Measurements from ENCODE around the gene VAV1. TPM values are rescaled to one million over a fixed set of nuclear protein-coding genes. Genes with fewer than 3 reads are reported as not detected.
A peak's percentile ranks its signal among the peaks of the same experiment; 100 is the strongest.

VAV1 gene
- total and polyA plus RNA-seq, 8 donors, result 1.7 to 130 (median 3.9) TPM

- no peak for DNase-seq
- no peak for TF ChIP-seq CTCF (IDR thresholded peaks at IDR 0.05)
- TF ChIP-seq EP300 (IDR thresholded peaks at IDR 0.05), result no peak
- no peak for TF ChIP-seq POLR2A (IDR thresholded peaks at IDR 0.05)
- TF ChIP-seq POLR2AphosphoS5 (IDR thresholded peaks at IDR 0.05), result no peak
Measured at GRCh38 chr19:6886277-6886897, 113.9 kb downstream of the VAV1 start.

DNA sequence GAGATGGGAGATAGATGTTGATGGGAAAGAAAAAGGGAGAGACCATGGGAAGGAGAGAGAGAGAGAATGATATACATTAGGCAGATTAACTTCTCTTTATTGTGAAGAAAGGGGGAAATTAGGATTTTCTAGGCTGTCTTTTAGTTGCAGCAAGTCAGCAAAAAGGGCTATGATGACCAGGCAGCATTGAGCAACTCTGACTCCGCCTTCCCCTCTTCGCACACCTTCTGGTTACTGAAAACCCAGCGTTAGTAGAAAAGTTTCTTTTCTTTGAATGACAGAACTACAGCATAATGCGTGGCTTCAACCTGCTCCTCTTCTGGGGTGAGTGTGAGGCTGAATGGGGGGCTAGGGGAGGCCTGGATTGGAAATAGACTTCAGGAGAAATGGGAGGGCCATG is 114.8 kb downstream of the VAV1 start, which contains the start of gene ADGRE1:
TSS of gene ADGRE1 (plus strand) at position 264 of the 400 bp plus-strand sequence. CDS start at position 294, 30 bp downstream.
- intact Hi-C loops (cut with DNase I; ENCODE audit: low total_unique reads), result no loop called here

More at GRCh38 chr19:6886277-6886897, 113.9 kb downstream of the VAV1 start:
- Histone ChIP-seq H3K27ac (no peak overlapping the region), H3K27me3 (peaks cover 0 to 11% (median 3%) of the 10 kb centered on the region in 3 donors), H3K4me1 (no peaks in the 10 kb centered on the region), H3K4me3 (no peak overlapping the region), H3K9me3 (peaks cover 0 to 17% (median 12%) of the 10 kb centered on the region in 4 donors), H3K36me3 (no peaks in the 10 kb centered on the region)
- 66 to 82% (median 72%) methylated on average over 7 of the region's 7 CpGs for WGBS, 5 donors
- intact Hi-C loops (cut with DNase I; ENCODE audit: low total_unique reads), result no loop called here

DNA sequence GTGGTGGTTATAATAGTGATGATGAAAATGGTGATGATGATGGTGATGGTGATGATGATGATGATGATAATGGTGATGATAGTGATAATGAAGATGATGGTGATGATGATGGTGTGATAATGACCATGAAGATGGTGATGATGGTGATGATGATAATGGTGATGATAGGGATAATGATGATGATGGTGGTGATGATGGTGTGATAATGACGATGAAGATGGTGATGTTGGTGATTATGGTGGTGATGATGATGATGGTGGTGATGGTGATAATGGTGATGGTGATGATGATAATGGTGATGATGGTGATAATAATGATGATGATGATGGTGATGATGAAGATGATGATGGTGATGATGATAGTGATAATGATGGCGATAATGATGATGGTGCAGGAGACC is 116.5 kb downstream of the VAV1 start:
- Histone ChIP-seq H3K4me1 (no peaks in the 10 kb centered on the region), H3K9me3 (peaks cover 0 to 18% (median 12%) of the 10 kb centered on the region in 4 donors), H3K27ac (no peak overlapping the region), H3K36me3 (no peaks in the 10 kb centered on the region), H3K4me3 (no peak overlapping the region), H3K27me3 (peaks cover 0 to 9% (median 0%) of the 10 kb centered on the region in 3 donors)
- intact Hi-C loops (cut with DNase I; ENCODE audit: low total_unique reads), result no loop called here
- 86 to 93% (median 90%) methylated on average over 2 of the region's 2 CpGs for WGBS, 5 donors
- DNase-seq, result no peak
- TF ChIP-seq POLR2AphosphoS5 (IDR thresholded peaks at IDR 0.05), result no peak
- no peak for TF ChIP-seq EP300 (IDR thresholded peaks at IDR 0.05)
- TF ChIP-seq POLR2A (IDR thresholded peaks at IDR 0.05), result no peak
- no peak for TF ChIP-seq CTCF (IDR thresholded peaks at IDR 0.05)

More for the DNA sequence above, 114.8 kb downstream of the VAV1 start, which contains the start of gene ADGRE1:
- Histone ChIP-seq H3K9me3 (peaks cover 0 to 17% (median 12%) of the 10 kb centered on the region in 4 donors), H3K27me3 (peaks cover 0 to 11% (median 0%) of the 10 kb centered on the region in 3 donors), H3K4me3 (no peak within 1 kb of the TSS), H3K27ac (peak within 1 kb of the TSS in 1 of 5 donors; percentile 31), H3K36me3 (no peaks in the 10 kb centered on the region), H3K4me1 (no peaks in the 10 kb centered on the region)
- no peak for DNase-seq
- WGBS, 5 donors, result 63 to 78% (median 72%) methylated on average over 4 of the region's 4 CpGs
- TF ChIP-seq CTCF (IDR thresholded peaks at IDR 0.05), result no peak
- no peak for TF ChIP-seq EP300 (IDR thresholded peaks at IDR 0.05)
- no peak for TF ChIP-seq POLR2AphosphoS5 (IDR thresholded peaks at IDR 0.05)
- TF ChIP-seq POLR2A (IDR thresholded peaks at IDR 0.05), result no peak

- Histone ChIP-seq H3K27me3 (peaks cover 0 to 13% (median 0%) of the 10 kb centered on the region in 3 donors), H3K4me3 (no peak overlapping the region), H3K27ac (no peak overlapping the region), H3K9me3 (peaks cover 0 to 29% (median 23%) of the 10 kb centered on the region in 4 donors), H3K4me1 (no peaks in the 10 kb centered on the region), H3K36me3 (no peaks in the 10 kb centered on the region)
- DNase-seq, result peak in 1 of 2 donors; percentile 13
- WGBS, 5 donors, result 39 to 55% (median 50%) methylated on average over 3 of the region's 3 CpGs
- intact Hi-C loops (cut with DNase I; ENCODE audit: low total_unique reads), result no loop called here
- TF ChIP-seq POLR2AphosphoS5 (IDR thresholded peaks at IDR 0.05) (no peak), POLR2A (IDR thresholded peaks at IDR 0.05) (no peak), EP300 (IDR thresholded peaks at IDR 0.05) (no peak), CTCF (IDR thresholded peaks at IDR 0.05) (no peak)
Measured at GRCh38 chr19:6890401-6890913, 117.9 kb downstream of the VAV1 start.
